Endothelial cell (in vitro differentiated cells): ENCODE measurements around the gene CHIT1. TPM values are rescaled to one million over a fixed set of nuclear protein-coding genes. Genes with fewer than 3 reads are reported as not detected.

Experiments used
- DNase-seq: peaks from one replicate; pipeline ENCODE4 v3.0.0; 2021; ENCODE audit warnings: low spot score
- H3K27ac Mint-ChIP-seq: one replicate; pipeline ENCODE4 v1.8.0; 2021; ENCODE audit warnings: mixed read lengths, inconsistent platforms; ENCODE audit not compliant: unreplicated experiment
- H3K27me3 Mint-ChIP-seq: one replicate; pipeline ENCODE4 v1.8.0; 2021; ENCODE audit warnings: mild to moderate bottlenecking, moderate library complexity, mixed read lengths, inconsistent platforms; ENCODE audit not compliant: unreplicated experiment
- H3K36me3 Mint-ChIP-seq: one replicate; pipeline ENCODE4 v1.8.0; 2021; ENCODE audit warnings: mild to moderate bottlenecking, low read depth, mixed read lengths, inconsistent platforms; ENCODE audit not compliant: unreplicated experiment
- H3K4me1 Mint-ChIP-seq: one replicate; pipeline ENCODE4 v1.8.0; 2021; ENCODE audit warnings: mild to moderate bottlenecking, mixed read lengths, inconsistent platforms; ENCODE audit not compliant: unreplicated experiment
- H3K4me3 Mint-ChIP-seq: one replicate; pipeline ENCODE4 v1.8.0; 2021; ENCODE audit warnings: mild to moderate bottlenecking, mixed read lengths, inconsistent platforms; ENCODE audit not compliant: unreplicated experiment
- H3K9me3 Mint-ChIP-seq: one replicate; pipeline ENCODE4 v1.8.0; 2021; ENCODE audit warnings: mixed read lengths, inconsistent platforms; ENCODE audit not compliant: unreplicated experiment
- CTCF ChIP-seq: fragments of 200-600 bp; sonication (generic); IDR thresholded peaks from one replicate; pipeline ENCODE4 v1.5.0; 2021; ENCODE audit warnings: antibody characterized with exemption; ENCODE audit not compliant: unreplicated experiment
- total RNA-seq: library from RNA; stranded (reverse); fragmentation: NEBNext Ultra II Directional; extraction: Animal tissue kit (Norgen Biotek cat#: 25700); gene quantifications from one replicate; pipeline ENCODE4 v1.2.1, GENCODE V29; 2021; ENCODE audit not compliant: unreplicated experiment

Gene CHIT1
- total RNA-seq, 1 donor from 2014 or later = not detected

GRCh38 chr1:203173011-203173555 lies 56.4 kb downstream of the CHIT1 start:
- TF ChIP-seq CTCF = no peak
- Mint-ChIP-seq H3K36me3 (peaks cover 8% of the 10 kb centered on the region), H3K4me1 (peaks cover 3% of the 10 kb centered on the region), H3K27me3 (peaks cover 10% of the 10 kb centered on the region), H3K4me3 (no peak overlapping the region), H3K27ac (no peak overlapping the region), H3K9me3 (no peaks in the 10 kb centered on the region)
- no peak for DNase-seq

- TF ChIP-seq CTCF = peak; percentile 88
- DNase-seq = peak; percentile 89
- H3K9me3 Mint-ChIP-seq = no peaks in the 10 kb centered on the region
- H3K27me3 Mint-ChIP-seq = peaks cover 10% of the 10 kb centered on the region
- H3K27ac Mint-ChIP-seq = no peak overlapping the region
- H3K36me3 Mint-ChIP-seq = peaks cover 8% of the 10 kb centered on the region
- no peak overlapping the region for H3K4me3 Mint-ChIP-seq
- no peaks in the 10 kb centered on the region for H3K4me1 Mint-ChIP-seq
These were observed 57.1 kb downstream of the CHIT1 start for GRCh38 chr1:203172184-203173010.

GRCh38 chr1:203171341-203172183 lies 57.9 kb downstream of the CHIT1 start:
- Mint-ChIP-seq H3K27ac (no peak overlapping the region), H3K9me3 (no peaks in the 10 kb centered on the region), H3K36me3 (peaks cover 8% of the 10 kb centered on the region), H3K4me3 (no peak overlapping the region), H3K4me1 (no peaks in the 10 kb centered on the region), H3K27me3 (peaks cover 12% of the 10 kb centered on the region)
- DNase-seq = no peak
- no peak for TF ChIP-seq CTCF

GRCh38 chr1:203170625-203171330 lies 58.7 kb downstream of the CHIT1 start:
- Mint-ChIP-seq H3K9me3 (no peaks in the 10 kb centered on the region), H3K4me1 (peaks cover 2% of the 10 kb centered on the region), H3K27ac (no peak overlapping the region), H3K36me3 (peaks cover 8% of the 10 kb centered on the region), H3K4me3 (no peak overlapping the region), H3K27me3 (peaks cover 15% of the 10 kb centered on the region)
- no peak for TF ChIP-seq CTCF
- DNase-seq = no peak
